NB4 (cell line): ENCODE data around the gene FKBP15.

Experiments used
- MYC ChIP-seq: IDR thresholded peaks from 2 replicates; pipeline ENCODE4 v1.6.1; 2011; ENCODE audit warnings: low read depth, low read length
- POLR2A ChIP-seq: IDR thresholded peaks from 2 replicates; pipeline ENCODE4 v1.6.1; 2011; ENCODE audit warnings: mild to moderate bottlenecking; ENCODE audit not compliant: insufficient read length; ENCODE audit errors: extremely low read depth
- TF ChIP-seq, protein P1 (sequence below): IDR thresholded peaks from one replicate; pipeline ENCODE4 v1.5.1; 2012; ENCODE audit warnings: low read depth, low read length
- TF ChIP-seq, protein P2 (sequence below): IDR thresholded peaks from 2 replicates; pipeline ENCODE4 v1.6.1; 2011; ENCODE audit warnings: low read depth, low read length

DNA sequence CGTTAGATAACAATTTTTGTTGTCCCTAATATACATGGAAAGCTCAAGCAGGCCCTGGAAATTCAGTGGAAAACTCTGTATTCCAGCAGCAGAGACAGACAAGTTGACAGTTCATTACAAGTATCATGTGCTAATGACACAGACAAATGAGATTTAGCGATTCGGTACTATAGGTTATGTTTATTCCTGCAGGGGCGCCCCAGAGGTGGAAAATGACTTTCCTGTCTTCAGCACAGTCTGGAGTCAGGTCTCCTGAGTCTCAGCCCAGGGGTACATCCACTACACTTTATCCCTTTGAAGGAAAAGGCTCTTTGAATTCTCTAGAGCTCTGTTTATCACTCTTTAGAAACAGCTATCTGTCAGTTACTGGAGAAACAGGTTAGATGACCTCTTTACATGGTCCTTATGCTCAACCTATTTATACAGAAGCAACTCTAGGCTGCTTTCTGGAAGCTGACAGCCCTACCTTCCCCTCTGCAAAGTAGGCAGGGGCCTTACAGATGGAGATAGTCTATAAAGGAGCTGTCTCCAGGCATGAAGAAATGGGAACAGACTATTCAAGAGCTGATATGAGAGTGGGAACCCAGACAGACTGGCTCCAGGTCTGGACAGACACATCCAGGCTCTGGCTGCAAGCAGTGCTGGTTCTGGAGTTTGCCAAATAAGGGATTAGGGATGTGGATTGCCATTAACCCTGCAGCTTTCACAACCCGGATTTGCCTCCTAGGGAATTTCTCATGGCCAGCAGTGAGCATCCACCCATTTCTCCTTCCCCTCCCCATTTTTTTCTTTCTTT, 77.4 kb downstream of the FKBP15 start:
- TF ChIP-seq, protein P1, sequence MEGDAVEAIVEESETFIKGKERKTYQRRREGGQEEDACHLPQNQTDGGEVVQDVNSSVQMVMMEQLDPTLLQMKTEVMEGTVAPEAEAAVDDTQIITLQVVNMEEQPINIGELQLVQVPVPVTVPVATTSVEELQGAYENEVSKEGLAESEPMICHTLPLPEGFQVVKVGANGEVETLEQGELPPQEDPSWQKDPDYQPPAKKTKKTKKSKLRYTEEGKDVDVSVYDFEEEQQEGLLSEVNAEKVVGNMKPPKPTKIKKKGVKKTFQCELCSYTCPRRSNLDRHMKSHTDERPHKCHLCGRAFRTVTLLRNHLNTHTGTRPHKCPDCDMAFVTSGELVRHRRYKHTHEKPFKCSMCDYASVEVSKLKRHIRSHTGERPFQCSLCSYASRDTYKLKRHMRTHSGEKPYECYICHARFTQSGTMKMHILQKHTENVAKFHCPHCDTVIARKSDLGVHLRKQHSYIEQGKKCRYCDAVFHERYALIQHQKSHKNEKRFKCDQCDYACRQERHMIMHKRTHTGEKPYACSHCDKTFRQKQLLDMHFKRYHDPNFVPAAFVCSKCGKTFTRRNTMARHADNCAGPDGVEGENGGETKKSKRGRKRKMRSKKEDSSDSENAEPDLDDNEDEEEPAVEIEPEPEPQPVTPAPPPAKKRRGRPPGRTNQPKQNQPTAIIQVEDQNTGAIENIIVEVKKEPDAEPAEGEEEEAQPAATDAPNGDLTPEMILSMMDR: no peak
- TF ChIP-seq POLR2A (no peak), MYC (no peak)
- TF ChIP-seq, protein P2, sequence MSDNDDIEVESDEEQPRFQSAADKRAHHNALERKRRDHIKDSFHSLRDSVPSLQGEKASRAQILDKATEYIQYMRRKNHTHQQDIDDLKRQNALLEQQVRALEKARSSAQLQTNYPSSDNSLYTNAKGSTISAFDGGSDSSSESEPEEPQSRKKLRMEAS: no peak
